OCI-LY3 (cell line): ENCODE results near the gene CFAP298.

Experiments used
- H2AFZ ChIP-seq: fragments of 200-600, 300-600 bp; shearing (Covaris generic); 2 replicates; pipeline ENCODE4 v1.6.0; 2014; ENCODE audit warnings: antibody characterized with exemption, low read depth, low read length
- H3K27ac ChIP-seq: fragments of 200-600, 300-600 bp; sonication (generic); 2 replicates; pipeline ENCODE4 v1.5.1; 2014; ENCODE audit warnings: mild to moderate bottlenecking, low read length, moderate library complexity, mixed read lengths
- H3K27me3 ChIP-seq: fragments of 200-600, 300-600 bp; sonication (generic); 2 replicates; pipeline ENCODE4 v1.6.1; 2014; ENCODE audit warnings: low read depth, low read length, mixed read lengths
- H3K36me3 ChIP-seq: fragments of 200-600, 300-600 bp; sonication (generic); replicated peaks from 2 replicates; pipeline ENCODE3; 2014; ENCODE audit warnings: low read depth, low read length, mixed read lengths
- H3K4me1 ChIP-seq: fragments of 300-600, 200-600 bp; sonication (generic); 2 replicates; pipeline ENCODE4 v1.6.1; 2014; ENCODE audit warnings: low read length, mixed read lengths
- H3K4me2 ChIP-seq: fragments of 200-600, 300-600 bp; sonication (generic); 2 replicates; pipeline ENCODE4 v1.6.1; 2014; ENCODE audit warnings: low read length, mixed read lengths
- H3K4me3 ChIP-seq: fragments of 300-600, 200-600 bp; sonication (generic); 2 replicates; pipeline ENCODE4 v1.5.1; 2014; ENCODE audit warnings: antibody characterized with exemption, mild to moderate bottlenecking, low read length, moderate library complexity
- H3K79me2 ChIP-seq: fragments of 300-600, 200-600 bp; shearing (Covaris generic); 2 replicates; pipeline ENCODE4 v1.6.1; 2014; ENCODE audit warnings: mild to moderate bottlenecking, low read length, mixed read lengths
- H3K9ac ChIP-seq: fragments of 300-600, 200-600 bp; shearing (Covaris generic); 2 replicates; pipeline ENCODE4 v1.6.0; 2014; ENCODE audit warnings: mild to moderate bottlenecking, low read length, moderate library complexity
- H3K9me3 ChIP-seq: fragments of 200-600, 300-600 bp; shearing (Covaris generic); 2 replicates; pipeline ENCODE4 v1.6.1; 2014; ENCODE audit warnings: low read length, mixed read lengths; ENCODE audit not compliant: insufficient read depth
- H4K20me1 ChIP-seq: fragments of 200-600, 300-600 bp; sonication (generic); 2 replicates; pipeline ENCODE4 v1.6.1; 2016; ENCODE audit warnings: low read length, mixed read lengths; ENCODE audit not compliant: insufficient read depth
- CTCF ChIP-seq: fragments of 200-600, 300-600 bp; sonication (generic); IDR thresholded peaks from 2 replicates; pipeline ENCODE4 v1.5.1; 2014; ENCODE audit warnings: antibody characterized with exemption, low read length, low read depth
- EZH2phosphoT487 ChIP-seq: fragments of 200-600 bp; shearing (Covaris generic); IDR thresholded peaks from 2 replicates; pipeline ENCODE4 v1.6.1; 2018; ENCODE audit warnings: antibody characterized with exemption, mixed run types, low read depth

Gene CFAP298

GRCh38 chr21:32599091-32599490, 13.1 kb downstream of the CFAP298 start:
- no peak overlapping the region for H3K9ac ChIP-seq

DNA sequence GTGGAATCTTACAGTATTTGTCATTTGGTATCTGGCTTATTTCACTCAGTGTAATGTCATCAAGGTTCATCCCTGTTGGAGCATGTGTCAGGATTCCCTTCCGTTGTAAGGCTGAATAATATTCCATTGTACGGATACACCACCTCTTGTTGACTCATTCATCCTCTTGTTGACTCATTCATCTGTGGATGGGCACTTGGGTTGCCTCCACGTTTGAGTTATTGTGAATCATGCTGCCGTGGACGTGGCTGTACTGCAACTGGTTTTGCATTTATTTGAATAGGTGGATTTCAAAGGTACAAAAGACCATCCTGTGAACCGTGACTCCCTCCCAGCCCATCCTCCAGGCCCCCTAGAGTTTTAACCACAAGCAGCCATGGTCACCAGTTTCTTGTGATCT, 15.0 kb downstream of the CFAP298 start:
- H3K9ac ChIP-seq, result no peak overlapping the region
- H3K36me3 ChIP-seq, result peaks cover 5% of the 10 kb centered on the region
- H3K27ac ChIP-seq, result no peak overlapping the region
- TF ChIP-seq CTCF, result no peak
- H3K27me3 ChIP-seq, result no peaks in the 10 kb centered on the region
- no peak overlapping the region for H3K4me2 ChIP-seq
- no peaks in the 10 kb centered on the region for H3K9me3 ChIP-seq
- H3K4me1 ChIP-seq, result no peaks in the 10 kb centered on the region
- no peaks in the 10 kb centered on the region for H3K79me2 ChIP-seq
- H3K4me3 ChIP-seq, result no peak overlapping the region
- H4K20me1 ChIP-seq, result no peaks in the 10 kb centered on the region
- no peak overlapping the region for H2AFZ ChIP-seq

More at GRCh38 chr21:32599091-32599490, 13.1 kb downstream of the CFAP298 start:
- Histone ChIP-seq H3K79me2 (no peaks in the 10 kb centered on the region), H2AFZ (no peak overlapping the region), H3K27ac (no peak overlapping the region), H3K36me3 (peaks cover 10% of the 10 kb centered on the region), H3K4me3 (no peak overlapping the region), H3K4me2 (no peak overlapping the region), H3K9me3 (no peaks in the 10 kb centered on the region), H3K4me1 (no peaks in the 10 kb centered on the region), H4K20me1 (no peaks in the 10 kb centered on the region), H3K27me3 (no peaks in the 10 kb centered on the region)
- TF ChIP-seq EZH2phosphoT487 (no peak), CTCF (no peak)

DNA sequence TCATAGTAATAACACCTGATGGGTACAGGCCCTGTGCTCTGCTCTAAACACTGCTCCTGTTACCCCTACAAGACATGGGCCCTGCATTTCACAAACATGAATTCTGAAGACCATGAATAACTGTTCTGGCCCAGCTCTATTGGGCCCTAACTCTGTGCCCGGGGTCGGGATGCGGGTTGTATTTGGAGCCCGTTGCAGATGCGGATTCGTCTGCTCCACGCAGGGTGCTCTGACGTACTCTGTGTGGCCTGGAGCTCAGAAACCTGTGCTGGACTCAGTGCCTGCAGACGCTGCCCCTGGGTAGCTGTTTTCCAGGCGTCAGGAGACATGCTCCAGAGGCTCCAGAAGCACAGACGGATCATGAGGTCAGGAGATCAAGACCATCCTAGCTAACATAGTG, 16.7 kb downstream of the CFAP298 start:
- H3K9me3 ChIP-seq, result no peaks in the 10 kb centered on the region
- peaks cover 5% of the 10 kb centered on the region for H3K36me3 ChIP-seq
- H3K4me1 ChIP-seq, result no peaks in the 10 kb centered on the region
- TF ChIP-seq EZH2phosphoT487 (no peak), CTCF (no peak)
- no peak overlapping the region for H3K4me3 ChIP-seq
- H3K9ac ChIP-seq, result no peak overlapping the region
- no peaks in the 10 kb centered on the region for H3K79me2 ChIP-seq
- no peak overlapping the region for H3K27ac ChIP-seq
- H2AFZ ChIP-seq, result no peak overlapping the region
- H4K20me1 ChIP-seq, result no peaks in the 10 kb centered on the region
- H3K27me3 ChIP-seq, result no peaks in the 10 kb centered on the region
- H3K4me2 ChIP-seq, result no peak overlapping the region

- Histone ChIP-seq H3K9me3 (no peaks in the 10 kb centered on the region), H3K79me2 (no peaks in the 10 kb centered on the region), H3K4me2 (no peak overlapping the region), H3K9ac (no peak overlapping the region), H3K27ac (no peak overlapping the region), H3K27me3 (no peaks in the 10 kb centered on the region), H3K4me3 (no peak overlapping the region), H3K36me3 (no peaks in the 10 kb centered on the region), H2AFZ (no peak overlapping the region), H3K4me1 (no peaks in the 10 kb centered on the region), H4K20me1 (no peaks in the 10 kb centered on the region)
- no peak for TF ChIP-seq EZH2phosphoT487
- TF ChIP-seq CTCF, result no peak
Measured at GRCh38 chr21:32593690-32594089, 18.5 kb downstream of the CFAP298 start.
